ENCODE measurements around the gene FAM210A. TPM values are rescaled to one million over a fixed set of nuclear protein-coding genes. Genes with fewer than 3 reads are reported as not detected.
"Not testable (repeated sequence)": the region's sequence is repeated elsewhere in the genome, so short reads cannot be mapped to it uniquely, and the experiment has no call there.

FAM210A gene
- total RNA-seq, 5 donors from 2014 or later (not counting 1 experiment from before 2014, with no cell fraction given), result 7.3 to 10.8 (median 9.1) TPM

DNA sequence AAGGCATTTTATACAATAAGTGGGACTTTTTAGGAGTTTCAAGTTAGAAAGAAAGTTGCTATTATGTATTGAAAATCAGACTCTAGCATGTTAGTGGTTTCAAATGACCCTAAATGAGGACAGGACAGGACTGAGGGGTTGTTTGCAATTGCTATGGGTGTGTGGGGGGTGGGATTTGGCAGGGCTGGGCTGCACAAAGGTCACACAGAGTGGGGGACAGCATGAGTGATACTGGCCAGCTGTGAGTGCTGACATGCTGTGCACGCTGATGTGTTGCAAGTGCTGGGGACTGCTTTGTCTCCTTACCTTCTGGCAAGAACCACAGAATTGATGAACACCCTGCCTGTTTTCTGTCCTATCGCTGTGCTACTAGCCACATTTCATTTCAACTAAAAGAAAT, 29.9 kb upstream of the FAM210A start:
- no CpG with 5 or more reads among the region's 2 CpGs for WGBS (ENCODE audit: insufficient coverage)
- DNase-seq (no peak), ATAC-seq (replicated peaks in 1 of 4) (peak in 1 of 4 experiments; percentile 24)
- no peaks in the 10 kb centered on the region for H3K9me3 ChIP-seq
- H3K9me3 Mint-ChIP-seq, result no peaks in the 10 kb centered on the region
- ChIA-PET CTCF (no interaction called here), POLR2A (interaction anchor here in 1 of 2 donors (0.6 kb wide), 1 partner anchor 26 kb away, joined by 3 read pairs; no protein-coding TSS in a partner anchor)
- no peaks in the 10 kb centered on the region for H3K27me3 ChIP-seq (replicated peaks in 1 of 2; ENCODE audit: control insufficient read depth in 2 of 2, extremely low read depth in 1 of 2, insufficient read depth in 2 of 2, low read length in 1 of 2)
- H3K4me3 Mint-ChIP-seq, result no peak overlapping the region
- no peaks in the 10 kb centered on the region for H3K4me1 ChIP-seq (ENCODE audit: control insufficient read depth in 1 of 2, extremely low read depth in 1 of 2, insufficient read depth in 2 of 2, low read length in 2 of 2)
- H3K27me3 Mint-ChIP-seq, result no peaks in the 10 kb centered on the region
- H3K4me1 Mint-ChIP-seq, result no peaks in the 10 kb centered on the region
- H3K36me3 ChIP-seq (ENCODE audit: control insufficient read depth in 2 of 2, extremely low read depth in 1 of 2, insufficient read depth in 1 of 2, low read length in 1 of 2), result peaks cover 10 to 70% of the 10 kb centered on the region in 2 donors
- H3K4me3 ChIP-seq (ENCODE audit: control insufficient read depth in 1 of 2, extremely low read depth in 1 of 2, low read length in 1 of 2), result no peak overlapping the region
- H3K27ac Mint-ChIP-seq, result no peak overlapping the region
- H3K36me3 Mint-ChIP-seq, result peaks cover 88% of the 10 kb centered on the region
- H3K27ac ChIP-seq (ENCODE audit: low read length), result no peak overlapping the region

- H3K4me1 ChIP-seq (ENCODE audit: control insufficient read depth in 1 of 2, extremely low read depth in 1 of 2, insufficient read depth in 2 of 2, low read length in 2 of 2); H3K4me3 ChIP-seq (ENCODE audit: control insufficient read depth in 1 of 2, extremely low read depth in 1 of 2, low read length in 1 of 2); ATAC-seq (replicated peaks in 1 of 4); POLR2A ChIA-PET; H3K9me3 ChIP-seq; H3K27ac ChIP-seq (ENCODE audit: low read length); DNase-seq; H3K27ac Mint-ChIP-seq; H3K27me3 Mint-ChIP-seq; H3K9me3 Mint-ChIP-seq; H3K4me3 Mint-ChIP-seq; H3K27me3 ChIP-seq (replicated peaks in 1 of 2; ENCODE audit: control insufficient read depth in 2 of 2, extremely low read depth in 1 of 2, insufficient read depth in 2 of 2, low read length in 1 of 2); CTCF ChIA-PET; H3K4me1 Mint-ChIP-seq: not testable (repeated sequence)
- no CpG with 5 or more reads among the region's 3 CpGs for WGBS (ENCODE audit: insufficient coverage)
- H3K36me3 Mint-ChIP-seq, result peaks cover 91% of the 10 kb centered on the region
- peaks cover 28 to 73% of the 10 kb centered on the region in 2 donors for H3K36me3 ChIP-seq (ENCODE audit: control insufficient read depth in 2 of 2, extremely low read depth in 1 of 2, insufficient read depth in 1 of 2, low read length in 1 of 2)
Measured at GRCh38 chr18:13751599-13751998, 25.2 kb upstream of the FAM210A start.

DNA sequence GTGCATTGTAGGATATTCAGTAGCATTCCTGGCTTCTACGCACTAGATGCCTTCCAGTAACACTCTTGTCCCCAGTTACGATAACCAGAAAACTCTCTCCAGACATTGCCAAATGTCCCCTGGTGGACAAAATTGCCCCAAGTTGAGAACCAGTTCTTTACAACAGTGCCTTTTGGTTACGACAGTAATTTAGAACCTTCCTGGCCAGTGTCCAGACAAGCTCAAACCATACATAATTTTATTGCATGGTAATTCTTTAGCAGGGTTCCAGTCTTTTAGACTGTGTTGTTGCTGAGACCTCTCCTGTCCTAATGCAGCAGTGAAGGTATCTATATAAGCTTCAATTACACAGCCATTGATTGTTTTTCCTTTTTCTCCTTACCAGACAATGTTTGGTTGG, 20.3 kb upstream of the FAM210A start:
- Mint-ChIP-seq H3K27ac (no peak overlapping the region), H3K27me3 (no peaks in the 10 kb centered on the region), H3K36me3 (peaks cover 85% of the 10 kb centered on the region), H3K4me3 (no peak overlapping the region), H3K4me1 (no peaks in the 10 kb centered on the region), H3K9me3 (no peaks in the 10 kb centered on the region)
- Histone ChIP-seq H3K27ac (ENCODE audit: low read length) (no peak overlapping the region), H3K4me3 (ENCODE audit: control insufficient read depth in 1 of 2, extremely low read depth in 1 of 2, low read length in 1 of 2) (no peak overlapping the region), H3K27me3 (replicated peaks in 1 of 2; ENCODE audit: control insufficient read depth in 2 of 2, extremely low read depth in 1 of 2, insufficient read depth in 2 of 2, low read length in 1 of 2) (no peaks in the 10 kb centered on the region), H3K4me1 (ENCODE audit: control insufficient read depth in 1 of 2, extremely low read depth in 1 of 2, insufficient read depth in 2 of 2, low read length in 2 of 2) (no peaks in the 10 kb centered on the region), H3K9me3 (no peaks in the 10 kb centered on the region), H3K36me3 (ENCODE audit: control insufficient read depth in 2 of 2, extremely low read depth in 1 of 2, insufficient read depth in 1 of 2, low read length in 1 of 2) (peaks cover 23 to 71% of the 10 kb centered on the region in 2 donors)
- ChIA-PET CTCF (interaction anchor here in 1 of 2 donors (0.6 kb wide), 1 partner anchor 19 kb away, joined by 3 read pairs; no protein-coding TSS in a partner anchor), POLR2A (interaction anchor here in 1 of 2 donors (0.8 kb wide), 1 partner anchor 66 kb away, joined by 11 read pairs; no protein-coding TSS in a partner anchor)
- ATAC-seq (replicated peaks in 1 of 4) (no peak), DNase-seq (no peak)
- WGBS (ENCODE audit: insufficient coverage), result no CpG with 5 or more reads among the region's 3 CpGs

DNA sequence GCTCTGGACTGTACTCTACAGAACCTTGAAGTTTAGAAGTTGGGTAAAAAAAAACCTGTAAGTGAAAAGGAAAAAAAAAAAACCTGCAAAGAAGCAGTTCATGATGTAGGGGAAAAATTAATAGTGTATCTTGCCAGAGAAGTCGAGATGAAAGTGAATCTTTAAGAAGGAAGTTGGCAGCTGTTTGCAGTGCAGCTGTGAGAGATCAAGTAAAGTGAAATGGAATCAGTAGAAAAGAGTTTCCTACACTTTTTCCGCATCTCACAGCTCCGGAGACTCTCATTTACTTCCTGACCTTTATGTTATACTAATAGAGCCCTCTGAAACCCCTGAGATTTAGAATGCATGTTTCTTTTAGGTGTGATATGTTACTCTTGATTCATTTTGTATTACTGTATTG, 19.3 kb upstream of the FAM210A start:
- DNase-seq (no peak), ATAC-seq (replicated peaks in 1 of 4) (no peak)
- ChIA-PET CTCF (no interaction called here), POLR2A (interaction anchor here in 1 of 2 donors (0.9 kb wide), 1 partner anchor 10 kb away, joined by 3 read pairs; no protein-coding TSS in a partner anchor)
- WGBS (ENCODE audit: insufficient coverage), result 33% methylated on average over 1 of the region's 3 CpGs
- Mint-ChIP-seq H3K36me3 (peaks cover 79% of the 10 kb centered on the region), H3K27me3 (no peaks in the 10 kb centered on the region), H3K9me3 (no peaks in the 10 kb centered on the region), H3K4me1 (no peaks in the 10 kb centered on the region), H3K27ac (no peak overlapping the region), H3K4me3 (no peak overlapping the region)
- no peak overlapping the region for H3K27ac ChIP-seq (ENCODE audit: low read length)
- H3K4me3 ChIP-seq (ENCODE audit: control insufficient read depth in 1 of 2, extremely low read depth in 1 of 2, low read length in 1 of 2), result no peak overlapping the region
- H3K36me3 ChIP-seq (ENCODE audit: control insufficient read depth in 2 of 2, extremely low read depth in 1 of 2, insufficient read depth in 1 of 2, low read length in 1 of 2), result peaks cover 23 to 77% of the 10 kb centered on the region in 2 donors
- no peaks in the 10 kb centered on the region for H3K4me1 ChIP-seq (ENCODE audit: control insufficient read depth in 1 of 2, extremely low read depth in 1 of 2, insufficient read depth in 2 of 2, low read length in 2 of 2)
- H3K9me3 ChIP-seq, result no peaks in the 10 kb centered on the region
- H3K27me3 ChIP-seq (replicated peaks in 1 of 2; ENCODE audit: control insufficient read depth in 2 of 2, extremely low read depth in 1 of 2, insufficient read depth in 2 of 2, low read length in 1 of 2), result no peaks in the 10 kb centered on the region

DNA sequence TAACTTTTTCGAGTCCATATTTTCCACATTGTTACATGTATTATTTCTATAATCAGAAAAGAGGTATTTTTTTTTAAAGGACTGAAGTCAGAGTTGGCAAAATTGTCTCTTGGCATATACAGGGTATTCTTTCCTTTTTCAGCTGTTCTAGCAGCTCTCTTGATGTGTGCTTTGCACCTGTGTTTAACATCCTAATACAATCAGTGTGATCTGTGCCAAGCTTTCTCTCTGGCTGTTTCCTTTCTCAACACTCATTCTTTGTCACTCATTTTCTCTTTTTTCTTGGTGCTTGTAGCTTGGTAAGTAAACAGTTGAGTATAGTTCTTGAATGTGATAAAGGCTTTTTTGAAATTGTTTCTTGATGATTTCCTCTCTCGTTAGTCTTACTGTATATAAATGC, 9.3 kb upstream of the FAM210A start:
- H3K27ac Mint-ChIP-seq, result no peak overlapping the region
- H3K36me3 ChIP-seq (ENCODE audit: control insufficient read depth in 2 of 2, extremely low read depth in 1 of 2, insufficient read depth in 1 of 2, low read length in 1 of 2), result peaks cover 8 to 72% of the 10 kb centered on the region in 2 donors
- CTCF ChIA-PET, result no interaction called here

DNA sequence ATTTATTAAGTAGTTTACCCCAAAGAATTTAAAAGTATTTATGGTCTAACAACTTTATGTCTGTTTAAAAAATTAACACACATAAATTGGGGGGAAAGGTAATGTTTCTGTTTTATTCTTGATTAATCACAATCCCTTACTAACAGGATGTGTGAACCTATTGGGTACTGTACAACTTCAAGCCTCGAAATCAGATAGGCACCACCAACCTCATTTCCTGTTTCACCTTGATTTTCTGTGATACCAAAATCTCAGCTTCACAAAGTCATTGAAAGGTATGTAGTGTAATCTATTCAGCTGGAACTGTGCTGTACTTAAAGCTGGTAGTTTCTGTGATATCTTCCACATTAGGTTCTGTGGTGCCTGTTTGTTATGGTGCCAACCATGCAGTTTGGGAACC, 4.1 kb upstream of the FAM210A start:
- peaks cover 0 to 28% of the 10 kb centered on the region in 2 donors for H3K36me3 ChIP-seq (ENCODE audit: control insufficient read depth in 2 of 2, extremely low read depth in 1 of 2, insufficient read depth in 1 of 2, low read length in 1 of 2)
- Mint-ChIP-seq H3K9me3 (no peaks in the 10 kb centered on the region), H3K4me3 (peak overlapping the region in 1 of 3 donors; percentile 16), H3K27ac (peak overlapping the region in 1 of 2 donors; percentile 39), H3K4me1 (peaks cover 49 to 52% (median 50%) of the 10 kb centered on the region in 3 donors), H3K27me3 (no peaks in the 10 kb centered on the region), H3K36me3 (peaks cover 30% of the 10 kb centered on the region)
- H3K27ac ChIP-seq (ENCODE audit: low read length), result no peak overlapping the region
- H3K27me3 ChIP-seq (replicated peaks in 1 of 2; ENCODE audit: control insufficient read depth in 2 of 2, extremely low read depth in 1 of 2, insufficient read depth in 2 of 2, low read length in 1 of 2), result no peaks in the 10 kb centered on the region
- ATAC-seq (replicated peaks in 1 of 4) (no peak), DNase-seq (peak in 1 of 35 experiments; percentile 28)
- no CpG with 5 or more reads among the region's 1 CpG for WGBS (ENCODE audit: insufficient coverage)
- ChIA-PET CTCF (no interaction called here), POLR2A (no interaction called here)
- H3K4me3 ChIP-seq (ENCODE audit: control insufficient read depth in 1 of 2, extremely low read depth in 1 of 2, low read length in 1 of 2), result no peak overlapping the region
- peaks cover 13 to 20% of the 10 kb centered on the region in 2 experiments for H3K4me1 ChIP-seq (ENCODE audit: control insufficient read depth in 1 of 2, extremely low read depth in 1 of 2, insufficient read depth in 2 of 2, low read length in 2 of 2)
- H3K9me3 ChIP-seq, result no peaks in the 10 kb centered on the region

More for the DNA sequence above, 9.3 kb upstream of the FAM210A start:
- no peak overlapping the region for H3K27ac ChIP-seq (ENCODE audit: low read length)
- H3K4me3 ChIP-seq (ENCODE audit: control insufficient read depth in 1 of 2, extremely low read depth in 1 of 2, low read length in 1 of 2), result no peak overlapping the region
- H3K4me3 Mint-ChIP-seq, result no peak overlapping the region
- POLR2A ChIA-PET, result interaction anchor here (0.6 to 0.7 kb wide), 2 partner anchors 10 to 671 kb away, joined by 3 read pairs; no protein-coding TSS in a partner anchor
- no peaks in the 10 kb centered on the region for H3K27me3 ChIP-seq (replicated peaks in 1 of 2; ENCODE audit: control insufficient read depth in 2 of 2, extremely low read depth in 1 of 2, insufficient read depth in 2 of 2, low read length in 1 of 2)
- ATAC-seq (replicated peaks in 1 of 4) (no peak), DNase-seq (no peak)
- H3K9me3 ChIP-seq, result no peaks in the 10 kb centered on the region
- WGBS (ENCODE audit: insufficient coverage), result no CpG with 5 or more reads among the region's 2 CpGs
- H3K4me1 Mint-ChIP-seq, result peaks cover 14 to 19% (median 17%) of the 10 kb centered on the region in 3 donors
- H3K4me1 ChIP-seq (ENCODE audit: control insufficient read depth in 1 of 2, extremely low read depth in 1 of 2, insufficient read depth in 2 of 2, low read length in 2 of 2), result peaks cover 3 to 5% of the 10 kb centered on the region in 2 experiments
- no peaks in the 10 kb centered on the region for H3K27me3 Mint-ChIP-seq
- H3K36me3 Mint-ChIP-seq, result peaks cover 62% of the 10 kb centered on the region
- H3K9me3 Mint-ChIP-seq, result no peaks in the 10 kb centered on the region
